AG04450 (cell line): Measurements from ENCODE around the gene FILIP1. TPM values are rescaled to one million over a fixed set of nuclear protein-coding genes. Genes with fewer than 3 reads are reported as not detected.

Experiments
- CTCF ChIA-PET: fragments of 300-600, 350-600 bp; formaldehyde crosslinking; extraction: SDS; loops from one replicate; lab custom pipeline; 2022; ENCODE audit warnings: antibody characterized with exemption, inconsistent platforms; lab: Charles Lee
- POLR2A ChIA-PET: fragments of 350-600 bp; formaldehyde crosslinking; extraction: SDS; loops from one replicate; lab custom pipeline; 2021; ENCODE audit warnings: antibody characterized with exemption, inconsistent platforms; lab: Yijun Ruan, JAX
- DNase-seq: peaks from one replicate; pipeline ENCODE4 v3.0.0-alpha.2; 2011; ENCODE audit warnings: low read depth, low spot score
- H3K27ac ChIP-seq: one replicate; pipeline ENCODE4 v1.5.1; 2012; ENCODE audit warnings: low read depth, low read length, control low read depth
- H3K27me3 ChIP-seq: one replicate; pipeline ENCODE4 v1.6.0; 2012; ENCODE audit warnings: low read length; ENCODE audit not compliant: control insufficient read depth, insufficient read depth
- H3K4me3 ChIP-seq: 2 replicates; pipeline ENCODE4 v1.5.1; 2011; ENCODE audit warnings: mild to moderate bottlenecking, low read depth, low read length, control low read depth
- H3K9me3 ChIP-seq: 2 replicates; pipeline ENCODE4 v1.5.1; 2012; ENCODE audit warnings: low read length; ENCODE audit not compliant: control insufficient read depth, insufficient read depth
- CTCF ChIP-seq: IDR thresholded peaks from 2 replicates; pipeline ENCODE4 v1.5.1; 2011; ENCODE audit warnings: low read depth, low read length, control low read depth, inconsistent platforms
- polyA plus RNA-seq: library from polyadenylated mRNA; depleted of rRNA; stranded (reverse); fragments of >200 nt; gene quantifications from 2 replicates; pipeline ENCODE4 v1.2.3, GENCODE V29; 2011

Gene FILIP1
- polyA plus RNA-seq, 1 experiment: 0.12 TPM

GRCh38 chr6:75486850-75487518 is 6.6 kb downstream of the FILIP1 start:
- no peak for TF ChIP-seq CTCF

GRCh38 chr6:75484535-75484934 is 9.1 kb downstream of the FILIP1 start:
- ChIA-PET POLR2A (no interaction called here), CTCF (no interaction called here)
- no peak for TF ChIP-seq CTCF

More at GRCh38 chr6:75486850-75487518, 6.6 kb downstream of the FILIP1 start:
- Histone ChIP-seq H3K4me3 (no peak overlapping the region), H3K9me3 (no peaks in the 10 kb centered on the region), H3K27me3 (no peaks in the 10 kb centered on the region), H3K27ac (no peak overlapping the region)
- CTCF ChIA-PET: interaction anchor here (1.2 kb wide), 2 partner anchors 51 to 190 kb away, joined by 3 to 5 read pairs; no protein-coding TSS in a partner anchor
- POLR2A ChIA-PET: no interaction called here
- no peak for DNase-seq

GRCh38 chr6:75483136-75483952 is 10.3 kb downstream of the FILIP1 start:
- no peak overlapping the region for H3K27ac ChIP-seq
- TF ChIP-seq CTCF: no peak
- DNase-seq: no peak
- no peak overlapping the region for H3K4me3 ChIP-seq
- ChIA-PET POLR2A (no interaction called here), CTCF (interaction anchor here (0.6 kb wide), 1 partner anchor 28 kb away, joined by 3 read pairs; no protein-coding TSS in a partner anchor)
- no peaks in the 10 kb centered on the region for H3K27me3 ChIP-seq
- H3K9me3 ChIP-seq: no peaks in the 10 kb centered on the region

More at GRCh38 chr6:75484535-75484934, 9.1 kb downstream of the FILIP1 start:
- Histone ChIP-seq H3K27me3 (no peaks in the 10 kb centered on the region), H3K4me3 (no peak overlapping the region), H3K9me3 (no peaks in the 10 kb centered on the region), H3K27ac (no peak overlapping the region)
- no peak for DNase-seq

GRCh38 chr6:75481936-75482593 is 11.5 kb downstream of the FILIP1 start:
- POLR2A ChIA-PET: no interaction called here
- Histone ChIP-seq H3K27ac (no peak overlapping the region), H3K4me3 (no peak overlapping the region), H3K27me3 (no peaks in the 10 kb centered on the region), H3K9me3 (no peaks in the 10 kb centered on the region)
- TF ChIP-seq CTCF: no peak
- CTCF ChIA-PET: interaction anchor here (1.4 kb wide), 1 partner anchor 45 kb away, joined by 6 read pairs; no protein-coding TSS in a partner anchor
- peak; percentile 32 for DNase-seq
